RWPE2 (cell line): ENCODE measurements around the gene MYL10.
"Not testable (repeated sequence)": the region's sequence is repeated elsewhere in the genome, so short reads cannot be mapped to it uniquely, and the experiment has no call there.

Experiments used
- ATAC-seq: fragments of 200-7000 bp; cut with Tn5 transposase; 3 replicates; pipeline ENCODE4 v1.9.1; 2021; ENCODE audit warnings: low read depth
- DNase-seq: peaks from one replicate; pipeline ENCODE4 v3.0.0-alpha.2; 2020; ENCODE audit warnings: low spot score
- H3K27ac ChIP-seq: fragments of 450-650 bp; 2 replicates; pipeline ENCODE4 v1.5.1; 2017; ENCODE audit warnings: mild to moderate bottlenecking; ENCODE audit not compliant: poor library complexity, severe bottlenecking
- H3K27me3 ChIP-seq: fragments of 250-450 bp; sonication (Bioruptor Pico); 2 replicates; pipeline ENCODE4 v1.5.1; 2021; ENCODE audit warnings: mild to moderate bottlenecking, moderate library complexity; ENCODE audit not compliant: insufficient read depth, poor library complexity, severe bottlenecking
- H3K36me3 ChIP-seq: fragments of 250-450 bp; sonication (Bioruptor Pico); 2 replicates; pipeline ENCODE4 v1.5.1; 2020; ENCODE audit warnings: low read depth, mild to moderate bottlenecking, moderate library complexity
- H3K4me1 ChIP-seq: fragments of 250-450 bp; sonication (Bioruptor Pico); 2 replicates; pipeline ENCODE4 v1.5.1; 2021; ENCODE audit warnings: mild to moderate bottlenecking, moderate library complexity; ENCODE audit not compliant: insufficient read depth, poor library complexity, severe bottlenecking
- H3K4me3 ChIP-seq: fragments of 250-450 bp; sonication (Bioruptor Pico); 2 replicates; pipeline ENCODE4 v1.5.1; 2021; ENCODE audit warnings: mild to moderate bottlenecking, moderate library complexity; ENCODE audit not compliant: severe bottlenecking
- H3K9me3 ChIP-seq: fragments of 250-450 bp; sonication (Bioruptor Pico); 2 replicates; pipeline ENCODE4 v1.5.1; 2021; ENCODE audit warnings: mild to moderate bottlenecking, moderate library complexity; ENCODE audit not compliant: severe bottlenecking
- TF ChIP-seq, protein P1 (sequence below): fragments of 450-650 bp; IDR thresholded peaks from one replicate; pipeline ENCODE4 v1.5.1; 2017; ENCODE audit warnings: mild to moderate bottlenecking, moderate library complexity; ENCODE audit not compliant: poor library complexity, severe bottlenecking

The MYL10 gene

GRCh38 chr7:101645951-101646350, 16.9 kb upstream of the MYL10 start:
- H3K4me1 ChIP-seq: no peaks in the 10 kb centered on the region
- no peaks in the 10 kb centered on the region for H3K9me3 ChIP-seq
- TF ChIP-seq, protein P1, sequence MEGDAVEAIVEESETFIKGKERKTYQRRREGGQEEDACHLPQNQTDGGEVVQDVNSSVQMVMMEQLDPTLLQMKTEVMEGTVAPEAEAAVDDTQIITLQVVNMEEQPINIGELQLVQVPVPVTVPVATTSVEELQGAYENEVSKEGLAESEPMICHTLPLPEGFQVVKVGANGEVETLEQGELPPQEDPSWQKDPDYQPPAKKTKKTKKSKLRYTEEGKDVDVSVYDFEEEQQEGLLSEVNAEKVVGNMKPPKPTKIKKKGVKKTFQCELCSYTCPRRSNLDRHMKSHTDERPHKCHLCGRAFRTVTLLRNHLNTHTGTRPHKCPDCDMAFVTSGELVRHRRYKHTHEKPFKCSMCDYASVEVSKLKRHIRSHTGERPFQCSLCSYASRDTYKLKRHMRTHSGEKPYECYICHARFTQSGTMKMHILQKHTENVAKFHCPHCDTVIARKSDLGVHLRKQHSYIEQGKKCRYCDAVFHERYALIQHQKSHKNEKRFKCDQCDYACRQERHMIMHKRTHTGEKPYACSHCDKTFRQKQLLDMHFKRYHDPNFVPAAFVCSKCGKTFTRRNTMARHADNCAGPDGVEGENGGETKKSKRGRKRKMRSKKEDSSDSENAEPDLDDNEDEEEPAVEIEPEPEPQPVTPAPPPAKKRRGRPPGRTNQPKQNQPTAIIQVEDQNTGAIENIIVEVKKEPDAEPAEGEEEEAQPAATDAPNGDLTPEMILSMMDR: no peak
- ATAC-seq (no peak), DNase-seq (no peak)
- H3K27me3 ChIP-seq: no peaks in the 10 kb centered on the region
- no peak overlapping the region for H3K4me3 ChIP-seq
- no peaks in the 10 kb centered on the region for H3K36me3 ChIP-seq
- H3K27ac ChIP-seq: no peak overlapping the region

- no peak for ATAC-seq
Observed at GRCh38 chr7:101644879-101645278, 15.8 kb upstream of the MYL10 start.

GRCh38 chr7:101639127-101639526, 10.0 kb upstream of the MYL10 start:
- not testable (repeated sequence) for H3K4me3 ChIP-seq, H3K27ac ChIP-seq, DNase-seq, ATAC-seq, H3K27me3 ChIP-seq, H3K36me3 ChIP-seq, H3K9me3 ChIP-seq
- peaks cover 14% of the 10 kb centered on the region for H3K4me1 ChIP-seq

More at GRCh38 chr7:101644879-101645278, 15.8 kb upstream of the MYL10 start:
- no peaks in the 10 kb centered on the region for H3K4me1 ChIP-seq
- H3K27ac ChIP-seq: no peak overlapping the region
- TF ChIP-seq, protein P1: no peak
- H3K9me3 ChIP-seq: no peaks in the 10 kb centered on the region
- H3K27me3 ChIP-seq: no peaks in the 10 kb centered on the region
- no peaks in the 10 kb centered on the region for H3K36me3 ChIP-seq
- H3K4me3 ChIP-seq: no peak overlapping the region
- DNase-seq: no peak

GRCh38 chr7:101636822-101637623, 7.9 kb upstream of the MYL10 start:
- ATAC-seq (peak; percentile 48; the same call in 2 of the 3 replicates), DNase-seq (no peak)
- Histone ChIP-seq H3K4me3 (no peak overlapping the region), H3K27me3 (no peaks in the 10 kb centered on the region), H3K27ac (no peak overlapping the region), H3K9me3 (no peaks in the 10 kb centered on the region), H3K4me1 (peaks cover 14% of the 10 kb centered on the region), H3K36me3 (no peaks in the 10 kb centered on the region)
- TF ChIP-seq, protein P1: no peak

- H3K27ac ChIP-seq: no peak overlapping the region
Observed at GRCh38 chr7:101635484-101635883, 6.4 kb upstream of the MYL10 start.

More at GRCh38 chr7:101635484-101635883, 6.4 kb upstream of the MYL10 start:
- H3K27me3 ChIP-seq: no peaks in the 10 kb centered on the region
- no peaks in the 10 kb centered on the region for H3K36me3 ChIP-seq
- H3K4me3 ChIP-seq: no peak overlapping the region
- H3K9me3 ChIP-seq: no peaks in the 10 kb centered on the region
- no peak for DNase-seq
- TF ChIP-seq, protein P1: no peak
- H3K4me1 ChIP-seq: peaks cover 29% of the 10 kb centered on the region
- ATAC-seq: no peak
